ENCODE measurements around the gene CTNNA3. TPM values are rescaled to one million over a fixed set of nuclear protein-coding genes. Genes with fewer than 3 reads are reported as not detected.

The CTNNA3 gene
- total RNA-seq, 6 experiments from 2014 or later, result 0.19 to 3.6 (median 1.2) TPM

GRCh38 chr10:67331121-67331910 lies 364.7 kb downstream of the CTNNA3 start:
- Histone ChIP-seq H3K36me3 (no peaks in the 10 kb centered on the region), H3K27ac (no peak overlapping the region), H3K27me3 (no peaks in the 10 kb centered on the region), H3K4me1 (no peaks in the 10 kb centered on the region), H3K4me3 (no peak overlapping the region), H3K9me3 (no peaks in the 10 kb centered on the region)
- TF ChIP-seq POLR2A (IDR thresholded peaks at IDR 0.05), result no peak
- TF ChIP-seq CTCF (IDR thresholded peaks at IDR 0.05), result no peak
- ATAC-seq (no peak), DNase-seq (no peak)
- 56% methylated on average over 1 of the region's 1 CpG for WGBS (ENCODE audit: insufficient coverage, low coverage, low lambda C conversion rate, missing lambda C conversion rate)
- intact Hi-C loops (cut with DNase I), result no loop called here

- H3K9me3 ChIP-seq, result no peaks in the 10 kb centered on the region
- H3K4me3 ChIP-seq, result no peak overlapping the region
- no peaks in the 10 kb centered on the region for H3K27me3 ChIP-seq
- ATAC-seq, result peak in 1 of 4 donors; percentile 14
- no CpG with 5 or more reads among the region's 9 CpGs for WGBS (ENCODE audit: insufficient coverage, low coverage, low lambda C conversion rate, missing lambda C conversion rate)
- no peaks in the 10 kb centered on the region for H3K4me1 ChIP-seq
- no peak overlapping the region for H3K27ac ChIP-seq
- no peaks in the 10 kb centered on the region for H3K36me3 ChIP-seq
- no peak for DNase-seq
- no peak for TF ChIP-seq POLR2A (IDR thresholded peaks at IDR 0.05)
- intact Hi-C loops (cut with DNase I), result no loop called here
Observed at GRCh38 chr10:67327626-67328535, 368.1 kb downstream of the CTNNA3 start.

- no peak for TF ChIP-seq POLR2A (IDR thresholded peaks at IDR 0.05)
- TF ChIP-seq CTCF (IDR thresholded peaks at IDR 0.05), result no peak
- no peaks in the 10 kb centered on the region for H3K27me3 ChIP-seq
- ATAC-seq (no peak), DNase-seq (no peak)
- no peak overlapping the region for H3K27ac ChIP-seq
- WGBS (ENCODE audit: insufficient coverage, low coverage, low lambda C conversion rate, missing lambda C conversion rate), result 44% methylated on average over 2 of the region's 2 CpGs
- intact Hi-C loops (cut with DNase I), result no loop called here
- no peaks in the 10 kb centered on the region for H3K4me1 ChIP-seq
- no peaks in the 10 kb centered on the region for H3K9me3 ChIP-seq
- H3K4me3 ChIP-seq, result no peak overlapping the region
- H3K36me3 ChIP-seq, result no peaks in the 10 kb centered on the region
Observed at GRCh38 chr10:67319976-67320375, 376.0 kb downstream of the CTNNA3 start.

GRCh38 chr10:67308912-67309311 lies 387.1 kb downstream of the CTNNA3 start:
- TF ChIP-seq CTCF (IDR thresholded peaks at IDR 0.05), result no peak
- no peak for TF ChIP-seq POLR2A (IDR thresholded peaks at IDR 0.05)

More at GRCh38 chr10:67308912-67309311, 387.1 kb downstream of the CTNNA3 start:
- H3K4me3 ChIP-seq, result no peak overlapping the region
- no peaks in the 10 kb centered on the region for H3K9me3 ChIP-seq
- intact Hi-C loops (cut with DNase I), result no loop called here
- H3K4me1 ChIP-seq, result no peaks in the 10 kb centered on the region
- no peak overlapping the region for H3K27ac ChIP-seq
- no peak for DNase-seq
- no peaks in the 10 kb centered on the region for H3K27me3 ChIP-seq
- no peaks in the 10 kb centered on the region for H3K36me3 ChIP-seq
- ATAC-seq, result no peak

All from right lobe of liver (tissue), 6 donors.